Panc1 (cell line): ENCODE results near the gene SH2D1B. TPM values are rescaled to one million over a fixed set of nuclear protein-coding genes. Genes with fewer than 3 reads are reported as not detected.

ENCODE experiments used
- ATAC-seq: fragments of 200-7000 bp; cut with Tn5 transposase; 2 replicates; pipeline ENCODE4 v1.9.1; 2020; ENCODE audit warnings: mild to moderate bottlenecking, moderate library complexity
- BruUV-seq: library from RNA; stranded (reverse); fragments of 400-500 nt; replicated peaks from 2 replicates; lab custom pipeline; 2021; lab: Mats Ljungman, UMichigan
- CTCF ChIA-PET: fragments of 300-600 bp; sonication (Branson Sonifier 250); formaldehyde crosslinking; loops from one replicate; lab custom pipeline; 2022; ENCODE audit warnings: antibody characterized with exemption; lab: Charles Lee
- POLR2A ChIA-PET: fragments of 300-600 bp; sonication (Branson Sonifier 250); formaldehyde crosslinking; loops from one replicate; lab custom pipeline; 2022; ENCODE audit warnings: antibody characterized with exemption; lab: Charles Lee
- DNase-seq: peaks from one replicate; pipeline ENCODE4 v3.0.0-alpha.2; 2010; ENCODE audit warnings: low read depth, low spot score
- H3K27ac ChIP-seq: 2 replicates; pipeline ENCODE4 v1.5.1; 2011; ENCODE audit warnings: mild to moderate bottlenecking, low read length, inconsistent platforms
- H3K27me3 ChIP-seq: fragments of 200-500 bp; sonication (Bioruptor generic); 2 replicates; pipeline ENCODE4 v1.6.0; 2014; ENCODE audit warnings: low read length, inconsistent platforms; ENCODE audit not compliant: control insufficient read depth, insufficient read depth
- H3K36me3 ChIP-seq: fragments of 200-500 bp; sonication (Bioruptor generic); 2 replicates; pipeline ENCODE4 v1.5.1; 2014; ENCODE audit warnings: inconsistent platforms, mild to moderate bottlenecking, low read length, moderate library complexity; ENCODE audit not compliant: control insufficient read depth, insufficient read depth
- H3K4me1 ChIP-seq: 2 replicates; pipeline ENCODE4 v1.5.1; 2011; ENCODE audit warnings: inconsistent platforms, mild to moderate bottlenecking, low read length, moderate library complexity; ENCODE audit not compliant: control insufficient read depth, insufficient read depth
- H3K4me3 ChIP-seq, 2 experiments: 2 replicates each; pipeline ENCODE4 v1.5.1; 2011 to 2012; ENCODE audit warnings: low read depth in 2 of 2, low read length in 2 of 2, mild to moderate bottlenecking in 2 of 2, inconsistent platforms in 1 of 2, moderate library complexity in 1 of 2
- H3K9me3 ChIP-seq: fragments of 200-500 bp; sonication (Bioruptor generic); 2 replicates; pipeline ENCODE4 v1.5.1; 2014; ENCODE audit warnings: low read depth, mild to moderate bottlenecking, inconsistent platforms, low read length, moderate library complexity; ENCODE audit not compliant: control insufficient read depth, insufficient read depth
- POLR2AphosphoS5 ChIP-seq: IDR thresholded peaks from 2 replicates; pipeline ENCODE4 v1.6.1; 2012; ENCODE audit warnings: mild to moderate bottlenecking, low read depth, low read length, moderate library complexity
- SIN3A ChIP-seq: IDR thresholded peaks from 2 replicates; pipeline ENCODE4 v1.6.1; 2012; ENCODE audit warnings: low read depth, mild to moderate bottlenecking, low read length, moderate library complexity, borderline replicate concordance; ENCODE audit not compliant: insufficient read depth
- TCF7L2 ChIP-seq: IDR thresholded peaks from 2 replicates; pipeline ENCODE4 v1.6.1; 2011; ENCODE audit warnings: mild to moderate bottlenecking, low read depth, low read length, inconsistent platforms
- in situ Hi-C: cut with HindIII; loops from 2 replicates; pipeline ENCODE4 v1.10.0; 2016; ENCODE audit warnings: low sequenced_read_pairs, low pct_unique_long_range_greater_than_20kb
- intact Hi-C: fragments of 100-400 bp; cut with micrococcal nuclease; formaldehyde crosslinking; loops from one replicate; pipeline ENCODE4 v1.10.0; 2022; ENCODE audit not compliant: unreplicated experiment
- total RNA-seq: library from RNA; stranded (reverse); gene quantifications from one replicate; pipeline ENCODE4 v1.2.1, GENCODE V29; 2021; ENCODE audit not compliant: unreplicated experiment
- TF ChIP-seq, protein P1 (sequence below): fragments of 450-650 bp; IDR thresholded peaks from 2 replicates; pipeline ENCODE4 v1.5.1; 2017; ENCODE audit warnings: mild to moderate bottlenecking
- TF ChIP-seq, protein P2 (sequence below), 2 experiments: IDR thresholded peaks; 2 replicates each; pipeline ENCODE4 v1.6.1; 2011 to 2012; ENCODE audit warnings: low read depth in 2 of 2, control low read depth in 1 of 2, low read length in 1 of 2, mild to moderate bottlenecking in 1 of 2, moderate library complexity in 1 of 2; ENCODE audit not compliant: insufficient read depth in 1 of 2

Gene SH2D1B
- total RNA-seq, 1 experiment from 2014 or later, result not detected

- no peak for DNase-seq
- no peak overlapping the region for H3K27ac ChIP-seq
- no TSS peak for BruUV-seq
- no peaks in the 10 kb centered on the region for H3K9me3 ChIP-seq
- no peaks in the 10 kb centered on the region for H3K4me1 ChIP-seq
- CTCF ChIA-PET, result no interaction called here
- H3K27me3 ChIP-seq, result no peaks in the 10 kb centered on the region
- no peak for ATAC-seq
- POLR2A ChIA-PET, result no interaction called here
- TF ChIP-seq SIN3A (no peak), POLR2AphosphoS5 (no peak), TCF7L2 (no peak)
- TF ChIP-seq, protein P1, sequence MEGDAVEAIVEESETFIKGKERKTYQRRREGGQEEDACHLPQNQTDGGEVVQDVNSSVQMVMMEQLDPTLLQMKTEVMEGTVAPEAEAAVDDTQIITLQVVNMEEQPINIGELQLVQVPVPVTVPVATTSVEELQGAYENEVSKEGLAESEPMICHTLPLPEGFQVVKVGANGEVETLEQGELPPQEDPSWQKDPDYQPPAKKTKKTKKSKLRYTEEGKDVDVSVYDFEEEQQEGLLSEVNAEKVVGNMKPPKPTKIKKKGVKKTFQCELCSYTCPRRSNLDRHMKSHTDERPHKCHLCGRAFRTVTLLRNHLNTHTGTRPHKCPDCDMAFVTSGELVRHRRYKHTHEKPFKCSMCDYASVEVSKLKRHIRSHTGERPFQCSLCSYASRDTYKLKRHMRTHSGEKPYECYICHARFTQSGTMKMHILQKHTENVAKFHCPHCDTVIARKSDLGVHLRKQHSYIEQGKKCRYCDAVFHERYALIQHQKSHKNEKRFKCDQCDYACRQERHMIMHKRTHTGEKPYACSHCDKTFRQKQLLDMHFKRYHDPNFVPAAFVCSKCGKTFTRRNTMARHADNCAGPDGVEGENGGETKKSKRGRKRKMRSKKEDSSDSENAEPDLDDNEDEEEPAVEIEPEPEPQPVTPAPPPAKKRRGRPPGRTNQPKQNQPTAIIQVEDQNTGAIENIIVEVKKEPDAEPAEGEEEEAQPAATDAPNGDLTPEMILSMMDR, result no peak
- TF ChIP-seq, protein P2, sequence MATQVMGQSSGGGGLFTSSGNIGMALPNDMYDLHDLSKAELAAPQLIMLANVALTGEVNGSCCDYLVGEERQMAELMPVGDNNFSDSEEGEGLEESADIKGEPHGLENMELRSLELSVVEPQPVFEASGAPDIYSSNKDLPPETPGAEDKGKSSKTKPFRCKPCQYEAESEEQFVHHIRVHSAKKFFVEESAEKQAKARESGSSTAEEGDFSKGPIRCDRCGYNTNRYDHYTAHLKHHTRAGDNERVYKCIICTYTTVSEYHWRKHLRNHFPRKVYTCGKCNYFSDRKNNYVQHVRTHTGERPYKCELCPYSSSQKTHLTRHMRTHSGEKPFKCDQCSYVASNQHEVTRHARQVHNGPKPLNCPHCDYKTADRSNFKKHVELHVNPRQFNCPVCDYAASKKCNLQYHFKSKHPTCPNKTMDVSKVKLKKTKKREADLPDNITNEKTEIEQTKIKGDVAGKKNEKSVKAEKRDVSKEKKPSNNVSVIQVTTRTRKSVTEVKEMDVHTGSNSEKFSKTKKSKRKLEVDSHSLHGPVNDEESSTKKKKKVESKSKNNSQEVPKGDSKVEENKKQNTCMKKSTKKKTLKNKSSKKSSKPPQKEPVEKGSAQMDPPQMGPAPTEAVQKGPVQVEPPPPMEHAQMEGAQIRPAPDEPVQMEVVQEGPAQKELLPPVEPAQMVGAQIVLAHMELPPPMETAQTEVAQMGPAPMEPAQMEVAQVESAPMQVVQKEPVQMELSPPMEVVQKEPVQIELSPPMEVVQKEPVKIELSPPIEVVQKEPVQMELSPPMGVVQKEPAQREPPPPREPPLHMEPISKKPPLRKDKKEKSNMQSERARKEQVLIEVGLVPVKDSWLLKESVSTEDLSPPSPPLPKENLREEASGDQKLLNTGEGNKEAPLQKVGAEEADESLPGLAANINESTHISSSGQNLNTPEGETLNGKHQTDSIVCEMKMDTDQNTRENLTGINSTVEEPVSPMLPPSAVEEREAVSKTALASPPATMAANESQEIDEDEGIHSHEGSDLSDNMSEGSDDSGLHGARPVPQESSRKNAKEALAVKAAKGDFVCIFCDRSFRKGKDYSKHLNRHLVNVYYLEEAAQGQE (IDR thresholded peaks at IDR 0.05; ENCODE audit: insufficient read depth in 1 of 2, low read depth in 2 of 2, low read length in 1 of 2), result no peak
- H3K36me3 ChIP-seq, result no peaks in the 10 kb centered on the region
- in situ Hi-C loops (no loop called here), intact Hi-C loops (no loop called here)
- H3K4me3 ChIP-seq, result no peak overlapping the region
These were observed 5.1 kb downstream of the SH2D1B start for GRCh38 chr1:162406811-162407210.

- in situ Hi-C loops, result no loop called here
- H3K4me3 ChIP-seq, result no peak overlapping the region
- POLR2A ChIA-PET, result no interaction called here
- TF ChIP-seq SIN3A (no peak), POLR2AphosphoS5 (no peak), TCF7L2 (no peak)
- TF ChIP-seq, protein P1, result no peak
- TF ChIP-seq, protein P2 (IDR thresholded peaks at IDR 0.05; ENCODE audit: insufficient read depth in 1 of 2, low read depth in 2 of 2, low read length in 1 of 2), result no peak
- no peaks in the 10 kb centered on the region for H3K4me1 ChIP-seq
- H3K36me3 ChIP-seq, result no peaks in the 10 kb centered on the region
- DNase-seq (no peak), ATAC-seq (no peak)
- CTCF ChIA-PET, result interaction anchor here (0.6 kb wide), 1 partner anchor 38 kb away, joined by 5 read pairs; no protein-coding TSS in a partner anchor
- no TSS peak for BruUV-seq
- intact Hi-C loops, result no loop called here
- H3K27ac ChIP-seq, result no peak overlapping the region
- no peaks in the 10 kb centered on the region for H3K9me3 ChIP-seq
- H3K27me3 ChIP-seq, result no peaks in the 10 kb centered on the region
These were observed 6.1 kb downstream of the SH2D1B start for GRCh38 chr1:162405800-162406199.
